H9 (cell line): ENCODE data around the gene NUBP1. TPM values are rescaled to one million over a fixed set of nuclear protein-coding genes. Genes with fewer than 3 reads are reported as not detected.

ENCODE experiments used
- DNase-seq: peaks from one replicate; pipeline ENCODE4 v3.0.0-alpha.2; 2017
- H2AFZ ChIP-seq: one replicate; pipeline ENCODE4 v1.6.1; 2013; ENCODE audit warnings: mild to moderate bottlenecking, low read length, control low read depth, moderate library complexity
- H2AK5ac ChIP-seq: 2 replicates; pipeline ENCODE4 v1.6.1; 2013; ENCODE audit warnings: low read length, control low read depth, mixed read lengths; ENCODE audit not compliant: insufficient read length
- H2BK120ac ChIP-seq: one replicate; pipeline ENCODE4 v1.6.1; 2013; ENCODE audit warnings: low read depth, mild to moderate bottlenecking, low read length, control low read depth, inconsistent platforms; ENCODE audit not compliant: poor library complexity, severe bottlenecking
- H2BK12ac ChIP-seq: 2 replicates; pipeline ENCODE4 v1.6.1; 2013; ENCODE audit warnings: low read length, control low read depth, mixed read lengths, low read depth; ENCODE audit not compliant: insufficient read length
- H2BK15ac ChIP-seq: 2 replicates; pipeline ENCODE4 v1.6.1; 2013; ENCODE audit warnings: low read depth, low read length, control low read depth
- H2BK20ac ChIP-seq: one replicate; pipeline ENCODE4 v1.6.1; 2013; ENCODE audit warnings: low read depth, mild to moderate bottlenecking, low read length, control low read depth, inconsistent platforms; ENCODE audit not compliant: poor library complexity, severe bottlenecking
- H2BK5ac ChIP-seq: 2 replicates; pipeline ENCODE4 v1.6.1; 2013; ENCODE audit warnings: low read length, control low read depth, mixed read lengths; ENCODE audit not compliant: insufficient read length
- H3K14ac ChIP-seq: 2 replicates; pipeline ENCODE4 v1.6.1; 2013; ENCODE audit warnings: low read length, control low read depth; ENCODE audit not compliant: insufficient read depth
- H3K18ac ChIP-seq: 2 replicates; pipeline ENCODE4 v1.6.1; 2013; ENCODE audit warnings: low read depth, mild to moderate bottlenecking, mixed read lengths, low read length, control low read depth; ENCODE audit not compliant: insufficient read length
- H3K23ac ChIP-seq: 2 replicates; pipeline ENCODE4 v1.6.1; 2013; ENCODE audit warnings: low read length, control low read depth, mixed read lengths, low read depth; ENCODE audit not compliant: insufficient read length
- H3K23me2 ChIP-seq: 2 replicates; pipeline ENCODE4 v1.6.1; 2013; ENCODE audit warnings: low read depth, mild to moderate bottlenecking, mixed read lengths, low read length, control low read depth; ENCODE audit not compliant: insufficient read length, poor library complexity, severe bottlenecking
- H3K27ac ChIP-seq: 2 replicates; pipeline ENCODE4 v1.5.1; 2013; ENCODE audit warnings: low read length, control low read depth, mixed read lengths, low read depth; ENCODE audit not compliant: insufficient read length
- H3K27me3 ChIP-seq: 2 replicates; pipeline ENCODE4 v1.6.1; 2013; ENCODE audit warnings: low read length, control low read depth, inconsistent platforms; ENCODE audit not compliant: insufficient read depth
- H3K4ac ChIP-seq: 2 replicates; pipeline ENCODE4 v1.6.1; 2013; ENCODE audit warnings: low read depth, mild to moderate bottlenecking, control low read depth, inconsistent platforms, low read length, moderate library complexity
- H3K4me1 ChIP-seq: 2 replicates; pipeline ENCODE4 v1.6.1; 2013; ENCODE audit warnings: low read length, control low read depth, inconsistent platforms; ENCODE audit not compliant: insufficient read depth
- H3K4me2 ChIP-seq: 2 replicates; pipeline ENCODE4 v1.6.1; 2013; ENCODE audit warnings: low read length, control low read depth, mixed read lengths; ENCODE audit not compliant: insufficient read length, insufficient read depth
- H3K56ac ChIP-seq: 2 replicates; pipeline ENCODE4 v1.6.1; 2013; ENCODE audit warnings: low read depth, mild to moderate bottlenecking, mixed read lengths, low read length, control low read depth; ENCODE audit not compliant: insufficient read length
- H3K79me1 ChIP-seq: 2 replicates; pipeline ENCODE4 v1.6.1; 2013; ENCODE audit warnings: low read depth, mild to moderate bottlenecking, moderate library complexity, low read length, control low read depth, inconsistent platforms; ENCODE audit not compliant: insufficient read depth, poor library complexity, severe bottlenecking
- H3K79me2 ChIP-seq: 2 replicates; pipeline ENCODE4 v1.6.1; 2013; ENCODE audit warnings: low read length, control low read depth, inconsistent platforms; ENCODE audit not compliant: insufficient read depth
- H3K9ac ChIP-seq: 2 replicates; pipeline ENCODE4 v1.6.1; 2013; ENCODE audit warnings: low read length, control low read depth, mixed read lengths; ENCODE audit not compliant: insufficient read length; ENCODE audit errors: extremely low read depth
- H3K9me3 ChIP-seq: one replicate; pipeline ENCODE4 v1.6.1; 2013; ENCODE audit warnings: low read depth, low read length, inconsistent platforms; ENCODE audit not compliant: control insufficient read depth
- H3T11ph ChIP-seq: one replicate; pipeline ENCODE4 v1.6.1; 2013; ENCODE audit warnings: mild to moderate bottlenecking, low read length, control low read depth, inconsistent platforms
- H4K20me1 ChIP-seq: one replicate; pipeline ENCODE4 v1.6.1; 2013; ENCODE audit not compliant: control insufficient read depth, insufficient read length, insufficient read depth
- H4K5ac ChIP-seq: 2 replicates; pipeline ENCODE4 v1.6.1; 2013; ENCODE audit warnings: low read depth, mild to moderate bottlenecking, mixed read lengths, low read length, control low read depth; ENCODE audit not compliant: insufficient read length
- H4K8ac ChIP-seq: replicated peaks from 2 replicates; pipeline ENCODE4 v1.6.1; 2013; ENCODE audit warnings: low read length, control low read depth, mixed read lengths, low read depth; ENCODE audit not compliant: insufficient read length
- H4K91ac ChIP-seq: 2 replicates; pipeline ENCODE4 v1.6.1; 2013; ENCODE audit warnings: low read depth, mild to moderate bottlenecking, moderate library complexity, mixed read lengths, low read length, control low read depth; ENCODE audit not compliant: insufficient read length
- H3K27ac Mint-ChIP-seq, 3 experiments: 2 replicates in 2 of 3; 3 replicates in 1 of 3; pipeline ENCODE4 v1.8.0; 2020 to 2021; ENCODE audit warnings: mixed read lengths in 3 of 3, mild to moderate bottlenecking in 1 of 3, moderate library complexity in 1 of 3
- H3K27me3 Mint-ChIP-seq: 2 replicates; pipeline ENCODE4 v1.8.0; 2021; ENCODE audit warnings: low read depth, mild to moderate bottlenecking, moderate library complexity, mixed read lengths
- H3K36me3 Mint-ChIP-seq, 3 experiments: 2 replicates in 2 of 3; 3 replicates in 1 of 3; pipeline ENCODE4 v1.8.0; 2020 to 2021; ENCODE audit warnings: low read depth in 3 of 3, mixed read lengths in 3 of 3; ENCODE audit not compliant: insufficient read depth in 1 of 3
- H3K4me1 Mint-ChIP-seq, 2 experiments: 2 replicates each; pipeline ENCODE4 v1.8.0; 2020; ENCODE audit warnings: mixed read lengths in 2 of 2
- H3K4me3 Mint-ChIP-seq, 2 experiments: 2 replicates in 1 of 2; 3 replicates in 1 of 2; pipeline ENCODE4 v1.8.0; 2020 to 2021; ENCODE audit warnings: mild to moderate bottlenecking in 2 of 2, mixed read lengths in 2 of 2, moderate library complexity in 1 of 2
- H3K9me3 Mint-ChIP-seq, 2 experiments: 2 replicates in 1 of 2; 3 replicates in 1 of 2; pipeline ENCODE4 v1.8.0; 2020; ENCODE audit warnings: mild to moderate bottlenecking in 2 of 2, mixed read lengths in 2 of 2, moderate library complexity in 1 of 2
- CTCF ChIP-seq: fragments of 200-600 bp; sonication (generic); conservative IDR thresholded peaks from 3 replicates; pipeline ENCODE4 v1.8.0; 2021; ENCODE audit warnings: antibody characterized with exemption, mild to moderate bottlenecking
- WGBS: extraction: QIAGEN DNeasy Blood & Tissue Kit; methylation state at CpG from one replicate; pipeline ENCODE4 v1.1.7; 2013; ENCODE audit warnings: missing lambda C conversion rate, low lambda C conversion rate, mixed read lengths; ENCODE audit not compliant: insufficient read length; ENCODE audit errors: extremely low coverage; 5-methylcytosine and 5-hydroxymethylcytosine counted together
- total RNA-seq: library from RNA; stranded (reverse); gene quantifications from 2 replicates; pipeline ENCODE4 v1.2.1, GENCODE V29; 2021

Gene NUBP1
- total RNA-seq, 1 experiment from 2014 or later = 36.5 TPM

- H2BK15ac ChIP-seq = no peak overlapping the region
- H3K23me2 ChIP-seq = no peaks in the 10 kb centered on the region
- no peak overlapping the region for H3K9ac ChIP-seq
- H3K79me2 ChIP-seq = no peaks in the 10 kb centered on the region
- no peak overlapping the region for H3K4ac ChIP-seq
- WGBS = no CpG with 5 or more reads among the region's 12 CpGs
- peaks cover 4% of the 10 kb centered on the region in 2 experiments; a peak in 3 of 5 replicates for H3K9me3 Mint-ChIP-seq
- peak; percentile 60 for DNase-seq
- no peak overlapping the region for H4K91ac ChIP-seq
- no peak overlapping the region for H3K27ac ChIP-seq
- no peak overlapping the region for H2BK20ac ChIP-seq
- no peaks in the 10 kb centered on the region for H4K20me1 ChIP-seq
- peaks cover 0 to 6% (median 5%) of the 10 kb centered on the region in 3 experiments; a peak in 3 of 7 replicates for H3K36me3 Mint-ChIP-seq
- no peak overlapping the region for H2BK5ac ChIP-seq
- TF ChIP-seq CTCF = peak; percentile 94
- no peak overlapping the region for H3K56ac ChIP-seq
- H3K23ac ChIP-seq = no peak overlapping the region
- H3K27ac Mint-ChIP-seq = peak overlapping the region in 2 of 3 experiments; percentile 52 to 64; a peak in 2 of 7 replicates
- no peak overlapping the region for H3K18ac ChIP-seq
- no peak overlapping the region for H3K4me2 ChIP-seq
- H3T11ph ChIP-seq = no peak overlapping the region
- no peak overlapping the region for H2AK5ac ChIP-seq
- H3K4me1 ChIP-seq = no peaks in the 10 kb centered on the region
- no peak overlapping the region for H2BK12ac ChIP-seq
- H2AFZ ChIP-seq = no peak overlapping the region
- H3K27me3 Mint-ChIP-seq = no peaks in the 10 kb centered on the region
- no peak overlapping the region for H3K4me3 Mint-ChIP-seq
- H3K4me1 Mint-ChIP-seq = peaks cover 0 to 5% of the 10 kb centered on the region in 2 experiments; a peak in 1 of 4 replicates
- no peak overlapping the region for H3K14ac ChIP-seq
- H3K9me3 ChIP-seq = no peaks in the 10 kb centered on the region
- no peak overlapping the region for H2BK120ac ChIP-seq
- H4K5ac ChIP-seq = no peak overlapping the region
- no peaks in the 10 kb centered on the region for H3K27me3 ChIP-seq
- no peak overlapping the region for H4K8ac ChIP-seq
- H3K79me1 ChIP-seq = no peaks in the 10 kb centered on the region
Observed at GRCh38 chr16:10737068-10737625, 6.5 kb upstream of the NUBP1 start.
